Measurements from ENCODE around the gene WDR74.

WDR74 gene

DNA sequence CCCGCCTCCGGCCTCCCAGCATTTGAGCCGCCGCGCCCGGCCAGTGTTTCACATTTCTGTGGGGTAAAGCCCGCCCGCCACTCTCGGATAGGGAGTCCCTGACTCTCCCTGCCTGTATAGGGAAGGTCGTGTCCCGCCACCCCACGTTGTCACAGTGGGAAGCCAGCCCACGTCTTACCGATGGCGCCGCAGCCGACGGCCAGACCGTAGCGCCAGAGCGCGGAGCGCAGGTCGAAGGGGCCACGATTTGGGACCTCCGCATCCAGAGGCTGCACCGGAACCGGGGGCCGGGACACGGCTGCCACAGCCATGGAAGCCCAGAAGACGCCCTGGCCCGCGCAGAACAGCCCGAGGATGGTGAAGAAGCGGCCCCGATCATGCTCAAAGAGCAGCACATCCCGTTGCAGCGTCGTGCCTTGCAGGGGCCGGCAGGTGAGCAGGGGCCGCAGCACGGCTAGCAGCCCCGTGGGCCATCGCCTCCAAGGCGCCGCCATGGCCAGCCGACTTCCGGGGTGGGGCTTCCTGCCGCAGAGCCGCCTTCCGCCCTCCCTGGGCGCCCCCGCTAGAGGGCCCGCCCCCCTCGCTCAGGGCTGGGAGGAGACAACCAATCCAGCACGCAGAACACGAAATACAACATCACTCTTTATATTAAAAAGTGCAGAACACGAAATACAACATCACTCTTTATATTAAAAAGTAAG lies 47.7 kb downstream of the WDR74 start, which contains the start of gene TMEM223:
TSS of gene TMEM223 (minus strand) at position 506 of the 701 bp plus-strand sequence. CDS start at position 494, 12 bp downstream.
- DNase-seq: peak; percentile 73

DNA sequence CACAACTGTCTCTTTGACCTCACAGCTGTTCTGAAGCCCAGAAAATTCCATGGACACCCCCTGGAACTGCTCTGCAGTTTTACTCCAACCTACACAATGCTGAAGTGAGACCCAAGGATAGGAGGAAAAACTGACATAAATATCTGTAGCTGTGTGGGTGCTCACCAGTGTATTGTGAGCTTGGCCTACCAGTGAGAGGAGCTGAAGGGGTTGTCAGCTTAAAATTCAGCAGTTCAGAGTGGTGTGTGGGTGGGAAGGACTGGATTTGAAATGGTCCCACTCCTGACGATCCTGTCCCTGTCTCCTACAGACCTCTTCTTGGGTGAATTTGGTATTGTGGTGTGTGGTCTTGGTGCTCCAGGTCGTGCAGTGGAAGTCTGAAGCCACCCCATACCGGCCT lies 49.8 kb downstream of the WDR74 start:
- DNase-seq: no peak

DNA sequence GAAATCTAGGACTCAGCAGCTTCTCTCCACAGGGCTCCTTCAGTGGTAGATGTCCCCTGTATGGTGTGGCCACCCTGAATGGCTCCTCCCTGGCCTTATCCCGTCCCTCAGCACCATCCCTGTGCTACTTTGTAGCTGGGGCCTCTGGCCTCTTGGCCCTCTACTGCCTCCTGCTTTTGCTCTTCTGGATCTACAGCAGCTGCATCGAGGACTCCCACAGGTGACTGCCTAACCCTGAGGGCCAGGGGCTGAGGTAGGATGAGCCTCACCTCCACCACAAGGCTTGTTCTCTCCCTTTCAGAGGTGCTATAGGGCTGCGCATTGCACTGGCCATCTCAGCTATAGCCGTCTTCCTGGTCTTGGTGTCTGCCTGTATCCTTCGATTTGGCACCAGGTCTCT lies 50.4 kb downstream of the WDR74 start:
- DNase-seq: no peak

GRCh38 chr11:62787005-62787759 lies 52.2 kb downstream of the WDR74 start, which contains the start of gene TMEM179B:
Gene TMEM179B (plus strand): TSS chr11:62787402. CDS start chr11:62787432, 30 bp downstream.
- DNase-seq: peak; percentile 97

DNA sequence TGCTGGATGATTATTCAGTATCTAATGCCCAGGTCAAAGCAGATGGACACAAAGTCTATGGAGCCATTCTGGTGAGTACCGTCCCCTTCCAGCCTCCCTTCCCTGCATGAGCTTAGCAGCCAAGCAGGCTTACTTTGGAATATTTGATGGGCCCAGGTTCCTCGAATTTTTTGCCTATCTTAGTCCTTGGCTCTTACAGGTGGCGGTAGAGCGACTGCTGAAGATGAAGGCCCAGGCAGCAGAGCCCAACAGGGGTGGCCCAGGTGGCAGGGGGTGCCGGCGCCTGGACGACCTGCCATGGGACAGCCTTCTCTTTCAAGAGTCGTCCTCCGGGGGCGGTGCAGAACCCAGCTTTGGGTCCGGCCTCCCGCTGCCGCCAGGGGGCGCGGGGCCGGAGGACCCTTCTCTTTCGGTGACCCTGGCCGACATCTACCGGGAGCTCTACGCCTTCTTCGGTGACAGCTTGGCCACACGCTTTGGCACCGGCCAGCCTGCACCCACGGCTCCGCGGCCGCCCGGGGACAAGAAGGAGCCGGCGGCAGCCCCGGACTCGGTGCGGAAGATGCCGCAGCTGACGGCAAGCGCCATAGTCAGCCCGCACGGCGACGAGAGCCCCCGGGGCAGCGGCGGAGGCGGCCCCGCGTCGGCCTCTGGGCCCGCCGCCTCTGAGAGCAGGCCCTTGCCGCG lies 52.9 kb downstream of the WDR74 start:
- peak; percentile 79 for DNase-seq
